ENCODE results near the gene CDKN2B.
A peak's percentile ranks its signal among the peaks of the same experiment; 100 is the strongest.

CDKN2B gene

DNA sequence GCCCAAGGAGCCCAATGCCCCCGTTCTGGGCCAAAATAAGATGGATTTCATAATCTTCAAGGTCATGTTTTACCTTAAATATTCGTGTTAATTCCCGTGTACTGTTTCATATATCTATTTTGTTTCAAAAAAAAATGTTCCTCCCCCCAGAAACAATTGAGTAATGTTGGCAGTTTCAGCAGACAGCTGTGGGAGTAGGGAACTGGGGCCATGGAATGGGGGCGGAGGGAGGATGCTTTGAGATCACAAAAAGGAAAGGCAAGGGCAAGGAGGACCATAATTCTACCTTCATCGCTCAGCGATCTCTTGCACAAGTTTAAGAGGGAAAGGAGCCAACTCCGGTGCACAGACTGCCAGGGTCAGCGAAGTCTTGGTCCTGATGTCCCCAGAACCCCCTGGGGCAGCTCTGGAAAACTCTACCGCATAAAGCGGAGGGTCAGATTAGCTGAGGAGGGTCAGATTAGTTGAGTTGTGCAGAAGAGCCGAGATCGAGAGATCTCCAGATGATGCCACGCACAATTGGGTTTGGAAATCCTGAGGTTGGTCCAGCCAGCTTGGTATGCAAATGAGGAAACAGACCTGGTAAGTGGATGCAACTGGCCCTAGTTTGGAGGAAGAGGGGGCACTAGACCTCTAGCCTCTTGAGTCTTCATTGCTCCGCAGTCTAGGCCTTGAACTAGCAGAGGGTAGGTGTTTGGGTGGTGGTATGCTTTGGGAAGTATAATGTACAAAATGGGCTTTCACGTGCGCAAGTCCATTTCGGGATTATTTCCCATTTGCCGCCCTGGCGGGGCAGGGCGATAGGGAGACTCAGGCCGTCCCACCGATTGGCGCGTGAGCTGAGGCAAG, 38.9 kb downstream of the CDKN2B start:
- 15% methylated on average over 16 of the region's 24 CpGs for WGBS (ENCODE audit: insufficient coverage)
- Histone ChIP-seq H3K27ac (ENCODE audit: insufficient read depth in 1 of 2, low read depth in 1 of 2, low read length in 2 of 2, poor library complexity in 1 of 2, severe bottlenecking in 2 of 2) (no peak overlapping the region), H3K4me3 (ENCODE audit: control insufficient read depth in 1 of 7, extremely low read depth in 1 of 7, insufficient read depth in 4 of 7, low read depth in 2 of 7, low read length in 6 of 7) (no peak overlapping the region), H3K27me3 (replicated peaks in 2 of 5; ENCODE audit: control insufficient read depth in 4 of 5, insufficient read depth in 5 of 5, low read length in 4 of 5) (peaks cover 42 to 99% (median 66%) of the 10 kb centered on the region in 5 experiments), H3K4me1 (ENCODE audit: control extremely low read depth in 1 of 4, control insufficient read depth in 4 of 4, insufficient read depth in 4 of 4, low read length in 3 of 4) (peaks cover 0 to 31% (median 20%) of the 10 kb centered on the region in 4 experiments), H3K36me3 (ENCODE audit: control insufficient read depth in 4 of 4, insufficient read depth in 4 of 4, low read length in 3 of 4) (no peaks in the 10 kb centered on the region), H3K9me3 (ENCODE audit: control extremely low read depth in 1 of 5, control insufficient read depth in 4 of 5, insufficient read depth in 2 of 5, low read depth in 1 of 5, low read length in 4 of 5) (peaks cover 0 to 23% (median 9%) of the 10 kb centered on the region in 5 experiments)
- no peak for DNase-seq
- ChIA-PET CTCF (interaction anchor here (1.2 to 3.2 kb wide), 4 partner anchors 23 to 154 kb away, joined by 3 to 10 read pairs (median 4); partner anchors contain the start of genes CDKN2A, CDKN2B and CDKN2B-AS1), POLR2A (no interaction called here)

DNA sequence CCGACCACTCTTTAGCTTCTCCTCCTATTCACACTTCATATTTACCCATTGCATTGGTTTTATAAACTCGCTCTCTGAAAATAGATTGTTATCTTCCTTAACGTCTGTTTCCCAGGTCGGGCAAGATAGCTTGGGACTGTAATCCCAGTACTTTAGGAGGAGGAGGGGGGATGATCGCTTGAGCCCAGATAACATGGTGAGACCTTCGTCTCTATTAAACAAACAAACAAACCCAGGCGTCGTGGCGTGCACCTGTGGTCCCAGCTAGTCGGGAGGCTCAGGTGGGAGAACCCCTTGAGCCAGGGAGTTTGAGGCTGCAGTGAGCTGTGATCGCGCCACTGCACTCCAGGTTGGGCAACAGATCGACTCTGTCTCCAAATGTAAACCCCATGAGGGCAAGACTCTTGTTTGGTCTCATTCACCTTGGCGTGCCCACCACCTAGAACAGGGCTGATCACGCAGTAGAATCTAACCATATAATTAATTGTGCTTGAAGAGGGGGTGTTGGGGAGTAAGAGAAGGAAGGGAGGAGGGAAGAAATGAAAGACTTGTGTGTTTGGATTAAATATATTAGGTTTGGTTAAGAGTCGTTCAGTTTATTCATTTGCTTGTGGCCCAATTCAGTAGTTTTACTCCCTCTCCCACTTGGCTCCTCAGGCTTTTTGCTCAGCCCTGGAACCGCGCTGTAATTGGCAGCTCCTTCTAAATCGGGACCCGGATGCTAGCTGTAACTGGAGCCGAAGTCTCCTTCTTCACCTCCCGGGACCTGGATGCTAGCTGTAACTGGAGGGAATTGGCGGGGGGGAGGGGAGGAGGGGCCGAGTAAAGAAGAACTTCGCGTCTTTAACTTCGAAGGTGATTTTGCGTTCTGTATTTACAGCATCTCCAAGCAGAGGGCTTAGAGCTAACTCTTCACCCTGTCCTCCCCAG, 39.8 kb downstream of the CDKN2B start:
- Histone ChIP-seq H3K27ac (ENCODE audit: insufficient read depth in 1 of 2, low read depth in 1 of 2, low read length in 2 of 2, poor library complexity in 1 of 2, severe bottlenecking in 2 of 2) (no peak overlapping the region), H3K4me3 (ENCODE audit: control insufficient read depth in 1 of 7, extremely low read depth in 1 of 7, insufficient read depth in 4 of 7, low read depth in 2 of 7, low read length in 6 of 7) (no peak overlapping the region), H3K27me3 (replicated peaks in 2 of 5; ENCODE audit: control insufficient read depth in 4 of 5, insufficient read depth in 5 of 5, low read length in 4 of 5) (peaks cover 42 to 99% (median 70%) of the 10 kb centered on the region in 5 experiments), H3K9me3 (ENCODE audit: control extremely low read depth in 1 of 5, control insufficient read depth in 4 of 5, insufficient read depth in 2 of 5, low read depth in 1 of 5, low read length in 4 of 5) (peaks cover 0 to 23% (median 9%) of the 10 kb centered on the region in 5 experiments), H3K4me1 (ENCODE audit: control extremely low read depth in 1 of 4, control insufficient read depth in 4 of 4, insufficient read depth in 4 of 4, low read length in 3 of 4) (peaks cover 0 to 28% (median 16%) of the 10 kb centered on the region in 4 experiments), H3K36me3 (ENCODE audit: control insufficient read depth in 4 of 4, insufficient read depth in 4 of 4, low read length in 3 of 4) (no peaks in the 10 kb centered on the region)
- ChIA-PET POLR2A (interaction anchor here (0.6 kb wide), 1 partner anchor 1568 kb away, joined by 3 read pairs; no protein-coding TSS in a partner anchor), CTCF (interaction anchor here (1.1 to 3.2 kb wide), 5 partner anchors 12 to 39 kb away, joined by 5 to 10 read pairs (median 6); partner anchors contain the start of genes CDKN2A, CDKN2B and CDKN2B-AS1)
- peak in 1 of 3 donors; percentile 29 for DNase-seq
- WGBS (ENCODE audit: insufficient coverage), result 5% methylated on average over 16 of the region's 28 CpGs

GRCh38 chr9:21968331-21969010, 40.6 kb downstream of the CDKN2B start:
- no peak overlapping the region for H3K4me3 ChIP-seq (ENCODE audit: control insufficient read depth in 1 of 7, extremely low read depth in 1 of 7, insufficient read depth in 4 of 7, low read depth in 2 of 7, low read length in 6 of 7)
- WGBS (ENCODE audit: insufficient coverage), result 6% methylated on average over 29 of the region's 41 CpGs
- peaks cover 40 to 99% (median 66%) of the 10 kb centered on the region in 5 experiments for H3K27me3 ChIP-seq (replicated peaks in 2 of 5; ENCODE audit: control insufficient read depth in 4 of 5, insufficient read depth in 5 of 5, low read length in 4 of 5)
- CTCF ChIA-PET, result interaction anchor here (1.1 to 3.2 kb wide), 4 partner anchors 13 to 40 kb away, joined by 5 to 10 read pairs (median 7); partner anchors contain the start of genes CDKN2A, CDKN2B and CDKN2B-AS1
- POLR2A ChIA-PET, result interaction anchor here (0.6 kb wide), 1 partner anchor 1567 kb away, joined by 3 read pairs; no protein-coding TSS in a partner anchor
- peaks cover 0 to 23% (median 10%) of the 10 kb centered on the region in 5 experiments for H3K9me3 ChIP-seq (ENCODE audit: control extremely low read depth in 1 of 5, control insufficient read depth in 4 of 5, insufficient read depth in 2 of 5, low read depth in 1 of 5, low read length in 4 of 5)
- H3K36me3 ChIP-seq (ENCODE audit: control insufficient read depth in 4 of 4, insufficient read depth in 4 of 4, low read length in 3 of 4), result no peaks in the 10 kb centered on the region
- no peak overlapping the region for H3K27ac ChIP-seq (ENCODE audit: insufficient read depth in 1 of 2, low read depth in 1 of 2, low read length in 2 of 2, poor library complexity in 1 of 2, severe bottlenecking in 2 of 2)
- peak in 1 of 3 donors; percentile 41 for DNase-seq
- H3K4me1 ChIP-seq (ENCODE audit: control extremely low read depth in 1 of 4, control insufficient read depth in 4 of 4, insufficient read depth in 4 of 4, low read length in 3 of 4), result peaks cover 0 to 28% (median 15%) of the 10 kb centered on the region in 4 experiments

- Histone ChIP-seq H3K36me3 (ENCODE audit: control insufficient read depth in 4 of 4, insufficient read depth in 4 of 4, low read length in 3 of 4) (no peaks in the 10 kb centered on the region), H3K9me3 (ENCODE audit: control extremely low read depth in 1 of 5, control insufficient read depth in 4 of 5, insufficient read depth in 2 of 5, low read depth in 1 of 5, low read length in 4 of 5) (peaks cover 0 to 23% (median 11%) of the 10 kb centered on the region in 5 experiments), H3K27me3 (replicated peaks in 2 of 5; ENCODE audit: control insufficient read depth in 4 of 5, insufficient read depth in 5 of 5, low read length in 4 of 5) (peaks cover 40 to 99% (median 62%) of the 10 kb centered on the region in 5 experiments), H3K27ac (ENCODE audit: insufficient read depth in 1 of 2, low read depth in 1 of 2, low read length in 2 of 2, poor library complexity in 1 of 2, severe bottlenecking in 2 of 2) (no peak overlapping the region), H3K4me3 (ENCODE audit: control insufficient read depth in 1 of 7, extremely low read depth in 1 of 7, insufficient read depth in 4 of 7, low read depth in 2 of 7, low read length in 6 of 7) (no peak overlapping the region), H3K4me1 (ENCODE audit: control extremely low read depth in 1 of 4, control insufficient read depth in 4 of 4, insufficient read depth in 4 of 4, low read length in 3 of 4) (peaks cover 0 to 28% (median 15%) of the 10 kb centered on the region in 4 experiments)
- ChIA-PET CTCF (interaction anchor here (1.4 to 3.2 kb wide), 3 partner anchors 16 to 41 kb away, joined by 6 to 10 read pairs (median 8); partner anchors contain the start of genes CDKN2A, CDKN2B and CDKN2B-AS1), POLR2A (no interaction called here)
- WGBS (ENCODE audit: insufficient coverage), result 0% methylated on average over 5 of the region's 10 CpGs
- peak in 2 of 3 donors; percentile 68 to 71 for DNase-seq
Observed at GRCh38 chr9:21967702-21968101, 41.4 kb downstream of the CDKN2B start.

- no peaks in the 10 kb centered on the region for H3K36me3 ChIP-seq (ENCODE audit: control insufficient read depth in 4 of 4, insufficient read depth in 4 of 4, low read length in 3 of 4)
- POLR2A ChIA-PET, result no interaction called here
- CTCF ChIA-PET, result no interaction called here
- 8% methylated on average over 14 of the region's 19 CpGs for WGBS (ENCODE audit: insufficient coverage)
- peaks cover 0 to 25% (median 11%) of the 10 kb centered on the region in 5 experiments for H3K9me3 ChIP-seq (ENCODE audit: control extremely low read depth in 1 of 5, control insufficient read depth in 4 of 5, insufficient read depth in 2 of 5, low read depth in 1 of 5, low read length in 4 of 5)
- H3K27ac ChIP-seq (ENCODE audit: insufficient read depth in 1 of 2, low read depth in 1 of 2, low read length in 2 of 2, poor library complexity in 1 of 2, severe bottlenecking in 2 of 2), result no peak overlapping the region
- peaks cover 38 to 97% (median 60%) of the 10 kb centered on the region in 5 experiments for H3K27me3 ChIP-seq (replicated peaks in 2 of 5; ENCODE audit: control insufficient read depth in 4 of 5, insufficient read depth in 5 of 5, low read length in 4 of 5)
- no peak overlapping the region for H3K4me3 ChIP-seq (ENCODE audit: control insufficient read depth in 1 of 7, extremely low read depth in 1 of 7, insufficient read depth in 4 of 7, low read depth in 2 of 7, low read length in 6 of 7)
- DNase-seq, result peak in 1 of 3 donors; percentile 11
- peaks cover 0 to 28% (median 15%) of the 10 kb centered on the region in 4 experiments for H3K4me1 ChIP-seq (ENCODE audit: control extremely low read depth in 1 of 4, control insufficient read depth in 4 of 4, insufficient read depth in 4 of 4, low read length in 3 of 4)
Observed at GRCh38 chr9:21967169-21967568, 41.9 kb downstream of the CDKN2B start.

DNA sequence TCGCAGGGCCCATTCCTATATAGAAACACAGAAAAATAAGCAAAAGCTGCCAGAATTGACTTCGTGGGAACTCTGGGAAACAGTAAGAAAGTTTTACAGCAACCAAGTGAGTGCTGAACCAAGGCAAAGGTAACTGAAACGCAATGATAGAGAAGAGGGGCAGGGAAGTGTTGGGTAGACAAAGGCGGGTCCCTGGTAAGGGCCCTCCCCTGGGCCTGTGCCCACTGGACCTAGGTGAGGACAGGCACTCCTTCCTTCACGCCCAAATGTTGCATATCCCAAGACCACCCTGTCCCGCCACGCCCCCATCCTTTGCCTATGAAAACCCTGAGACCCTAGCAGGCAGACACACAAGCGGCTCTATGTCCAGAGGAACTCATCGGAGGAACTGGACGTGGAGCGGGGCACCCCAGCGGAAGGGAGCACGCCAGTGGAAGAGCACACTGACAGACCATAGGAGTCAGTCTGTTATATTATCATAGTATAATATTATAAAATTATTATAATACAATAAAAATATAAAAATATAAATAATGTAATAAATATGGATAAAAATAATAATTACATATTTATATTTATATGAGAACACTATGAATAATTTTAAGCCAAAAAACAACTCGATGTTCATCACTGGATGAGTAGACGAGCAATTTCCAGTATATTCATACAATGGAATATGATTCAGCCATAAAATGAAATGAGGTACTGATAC, 42.8 kb downstream of the CDKN2B start:
- peaks cover 0 to 28% (median 15%) of the 10 kb centered on the region in 4 experiments for H3K4me1 ChIP-seq (ENCODE audit: control extremely low read depth in 1 of 4, control insufficient read depth in 4 of 4, insufficient read depth in 4 of 4, low read length in 3 of 4)
- DNase-seq, result no peak
- ChIA-PET CTCF (no interaction called here), POLR2A (no interaction called here)
- H3K4me3 ChIP-seq (ENCODE audit: control insufficient read depth in 1 of 7, extremely low read depth in 1 of 7, insufficient read depth in 4 of 7, low read depth in 2 of 7, low read length in 6 of 7), result no peak overlapping the region
- 6% methylated on average over 6 of the region's 15 CpGs for WGBS (ENCODE audit: insufficient coverage)
- H3K27me3 ChIP-seq (replicated peaks in 2 of 5; ENCODE audit: control insufficient read depth in 4 of 5, insufficient read depth in 5 of 5, low read length in 4 of 5), result peaks cover 31 to 96% (median 61%) of the 10 kb centered on the region in 5 experiments
- peaks cover 0 to 25% (median 11%) of the 10 kb centered on the region in 5 experiments for H3K9me3 ChIP-seq (ENCODE audit: control extremely low read depth in 1 of 5, control insufficient read depth in 4 of 5, insufficient read depth in 2 of 5, low read depth in 1 of 5, low read length in 4 of 5)
- no peak overlapping the region for H3K27ac ChIP-seq (ENCODE audit: insufficient read depth in 1 of 2, low read depth in 1 of 2, low read length in 2 of 2, poor library complexity in 1 of 2, severe bottlenecking in 2 of 2)
- H3K36me3 ChIP-seq (ENCODE audit: control insufficient read depth in 4 of 4, insufficient read depth in 4 of 4, low read length in 3 of 4), result no peaks in the 10 kb centered on the region
